Activated CD8-positive, alpha-beta memory T cell treated with anti-CD3 and anti-CD28 coated beads, Interleukin-2, amount 50 U/mL, for 1 hour (primary cell): ENCODE results near the gene UBE2H.

Source experiments
- DNase-seq: peaks from one replicate; pipeline ENCODE4 v3.0.0-alpha.2; 2020; ENCODE audit errors: extremely low read depth

The UBE2H gene

DNA sequence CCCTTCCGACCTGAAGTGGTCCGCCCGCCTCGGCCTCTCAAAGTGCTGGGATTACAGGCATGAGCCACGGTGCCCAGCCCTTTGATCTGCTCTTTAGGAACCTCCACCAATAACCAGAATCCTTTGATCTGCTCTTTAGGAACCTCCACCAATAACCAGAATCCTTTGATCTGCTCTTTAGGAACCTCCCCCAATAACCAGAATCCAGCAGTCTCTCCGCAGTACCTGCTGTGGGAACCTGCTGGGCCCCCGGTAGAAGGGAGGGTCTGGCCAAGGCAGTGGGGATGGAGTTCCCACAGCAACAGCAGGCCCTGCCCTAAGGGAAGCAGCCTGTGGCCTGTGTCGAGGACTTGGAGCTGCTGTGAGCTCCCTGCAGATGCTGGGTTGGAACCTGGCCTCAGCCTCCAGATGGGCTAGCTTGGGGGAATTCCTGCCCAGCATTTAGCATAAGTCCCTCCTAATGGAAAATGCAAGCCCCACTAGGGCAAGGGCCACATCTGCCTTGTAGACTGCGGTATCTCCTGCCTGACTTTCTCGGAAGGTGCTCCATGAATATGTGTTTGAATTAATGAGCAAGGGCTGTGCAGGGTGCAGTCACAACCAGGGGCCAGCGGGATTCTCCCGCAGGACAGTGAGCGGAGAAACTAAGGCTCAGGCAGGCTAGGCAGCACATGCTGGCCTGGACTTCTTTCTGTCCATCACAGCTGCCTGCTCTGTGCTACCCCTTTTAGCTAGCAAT lies 165.8 kb downstream of the UBE2H start:
- DNase-seq, result no peak

DNA sequence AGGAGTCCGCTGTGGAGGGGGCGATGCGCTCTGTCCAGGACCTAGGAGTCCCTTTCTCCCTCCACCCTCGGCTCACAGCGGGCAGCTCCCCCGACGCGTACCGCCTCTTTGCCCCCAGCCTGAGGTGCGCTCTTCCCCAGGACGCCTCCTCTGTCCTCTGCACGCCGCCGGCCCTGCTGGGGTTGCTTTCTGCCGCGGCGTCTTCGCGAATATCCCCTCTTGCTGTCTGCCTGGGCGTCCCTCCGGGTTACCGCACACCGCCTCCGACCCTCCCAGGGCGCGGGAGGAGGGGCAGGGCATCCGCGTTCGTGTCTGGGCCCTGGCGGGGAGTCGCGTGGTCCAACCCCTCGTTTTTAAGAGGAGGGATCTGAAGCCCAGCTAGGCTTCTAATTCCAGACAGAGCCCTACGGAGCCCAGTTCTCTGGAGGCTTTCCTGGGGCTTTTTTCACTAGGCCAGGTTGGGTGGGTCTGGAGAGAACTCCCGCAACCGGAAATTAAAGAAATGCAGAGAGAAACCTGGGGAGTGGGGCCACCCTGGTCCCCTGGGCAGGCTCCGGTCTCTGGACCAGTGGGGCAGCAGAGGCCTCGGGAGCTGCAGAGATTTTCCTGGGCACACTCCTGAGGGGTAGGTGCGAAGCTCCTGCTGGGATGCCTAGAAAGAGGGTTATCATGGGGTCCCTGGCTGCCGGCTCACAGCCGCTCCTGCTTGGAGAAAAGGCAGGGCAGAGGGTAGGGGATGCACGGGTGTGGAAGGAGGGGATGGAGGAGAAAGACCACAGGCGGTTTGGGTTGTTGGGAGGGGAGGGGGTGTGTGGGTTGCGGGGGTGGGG lies 166.9 kb downstream of the UBE2H start:
- no peak for DNase-seq

DNA sequence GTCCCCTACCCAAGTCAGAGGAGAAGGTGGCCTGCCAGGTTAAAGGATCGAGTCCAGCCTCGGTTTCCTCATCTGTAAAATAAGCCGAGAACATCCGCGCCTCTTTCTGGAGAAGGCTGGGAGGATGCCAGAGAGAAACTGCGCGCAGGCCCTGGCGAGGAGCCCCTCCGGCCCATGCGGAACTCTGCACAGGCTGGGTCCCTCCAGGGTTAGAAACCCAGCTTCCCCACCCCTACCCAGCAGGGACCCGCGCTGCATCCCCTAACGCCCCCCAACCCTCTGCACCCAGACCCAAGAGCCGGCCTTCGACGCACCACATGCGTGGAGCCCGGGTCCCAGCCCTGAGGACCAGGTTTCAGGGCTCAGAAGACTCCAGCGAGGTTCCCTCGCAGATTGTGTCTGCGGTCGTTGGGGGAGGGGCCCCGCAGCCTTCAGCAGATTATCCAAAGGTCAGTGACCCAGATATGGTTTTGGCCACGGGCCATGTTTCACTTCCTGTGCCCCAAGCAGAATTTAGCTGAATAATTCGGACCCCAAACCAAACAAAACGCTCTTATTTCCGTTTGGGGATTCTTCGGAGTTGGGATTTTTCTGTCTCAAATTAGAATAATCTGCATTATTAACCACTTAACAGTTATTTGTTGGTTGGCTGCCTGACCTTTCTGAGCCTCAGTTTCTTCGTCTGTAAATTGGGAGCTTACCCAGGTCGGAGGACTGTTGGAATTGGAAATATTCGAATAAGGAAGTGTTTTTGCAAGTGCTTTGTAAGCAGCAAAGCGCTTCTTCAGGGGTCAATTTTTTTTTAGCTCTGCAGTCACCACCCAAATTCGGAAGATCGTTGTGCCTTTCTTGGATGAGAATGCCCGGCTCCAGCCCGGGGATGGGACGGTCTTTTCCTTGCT lies 167.7 kb downstream of the UBE2H start:
- no peak for DNase-seq

DNA sequence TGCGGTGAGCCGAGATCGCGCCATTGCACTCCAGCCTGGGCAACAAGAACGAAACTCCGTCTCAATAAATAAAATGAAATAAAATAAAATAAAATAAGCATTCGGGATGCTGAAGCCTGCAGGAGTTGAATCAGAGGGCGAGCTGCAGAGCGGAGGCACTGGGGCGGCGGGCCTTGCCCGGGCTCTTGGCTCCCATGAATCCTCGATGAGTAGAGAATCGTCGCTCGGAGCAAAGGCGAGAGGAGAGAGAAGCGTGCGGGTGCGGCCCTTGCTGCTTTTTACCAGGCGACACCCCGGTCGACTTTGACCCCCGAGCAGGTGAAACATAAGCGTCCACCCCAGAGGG lies 168.3 kb downstream of the UBE2H start:
- no peak for DNase-seq

DNA sequence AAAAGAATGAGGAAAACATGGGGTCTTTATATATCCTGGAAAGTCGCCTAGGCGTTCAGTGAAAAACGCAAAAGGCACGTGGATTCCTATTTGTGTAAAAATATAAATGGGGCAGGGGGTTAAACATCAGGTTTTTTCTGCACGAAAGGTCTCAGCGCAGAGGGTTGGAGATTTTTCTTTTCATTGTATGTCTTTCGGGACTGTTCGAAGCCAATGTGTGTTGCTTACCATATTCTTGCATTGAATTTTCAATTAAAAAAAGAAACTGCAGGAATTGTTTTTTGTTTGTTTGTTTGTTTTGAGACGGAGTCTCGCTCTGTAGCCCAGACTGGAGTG lies 169.2 kb downstream of the UBE2H start:
- no peak for DNase-seq

DNA sequence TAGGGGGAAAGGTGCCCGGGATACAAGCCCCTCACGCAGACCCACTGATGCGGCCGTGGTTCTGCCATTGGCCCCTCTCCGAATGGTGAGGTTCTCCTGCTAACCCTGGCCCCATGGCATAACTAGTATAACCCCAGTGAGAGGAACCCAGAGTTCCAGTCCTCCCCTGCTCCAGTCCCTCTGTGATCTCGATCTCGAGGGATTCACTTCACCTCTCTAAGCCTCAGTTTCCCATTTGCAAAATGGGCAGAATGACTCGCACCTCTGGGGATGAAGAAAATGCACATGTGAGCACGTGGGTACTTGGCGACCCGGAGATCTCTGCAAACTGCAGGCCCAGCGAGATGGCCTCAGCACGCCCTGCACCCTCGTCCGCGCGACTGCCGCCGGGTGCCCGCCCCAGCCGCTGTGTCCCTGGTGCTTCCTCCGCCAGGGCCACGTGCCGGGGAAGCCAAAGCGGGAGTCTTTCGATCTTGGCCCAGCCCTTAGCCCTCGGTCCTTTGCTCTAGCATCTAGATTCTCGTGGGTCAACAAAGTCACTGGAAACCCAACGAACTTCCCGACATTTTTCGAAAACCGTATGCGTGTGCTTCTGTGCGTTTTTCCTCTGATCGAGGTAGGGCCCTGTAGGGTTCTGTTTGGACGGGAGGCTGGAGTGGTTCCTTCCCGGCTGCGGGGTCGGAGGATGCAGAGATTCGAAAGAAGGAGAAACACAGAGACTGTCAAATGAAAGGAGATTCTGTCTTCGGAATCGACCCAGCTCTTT lies 169.8 kb downstream of the UBE2H start:
- no peak for DNase-seq

DNA sequence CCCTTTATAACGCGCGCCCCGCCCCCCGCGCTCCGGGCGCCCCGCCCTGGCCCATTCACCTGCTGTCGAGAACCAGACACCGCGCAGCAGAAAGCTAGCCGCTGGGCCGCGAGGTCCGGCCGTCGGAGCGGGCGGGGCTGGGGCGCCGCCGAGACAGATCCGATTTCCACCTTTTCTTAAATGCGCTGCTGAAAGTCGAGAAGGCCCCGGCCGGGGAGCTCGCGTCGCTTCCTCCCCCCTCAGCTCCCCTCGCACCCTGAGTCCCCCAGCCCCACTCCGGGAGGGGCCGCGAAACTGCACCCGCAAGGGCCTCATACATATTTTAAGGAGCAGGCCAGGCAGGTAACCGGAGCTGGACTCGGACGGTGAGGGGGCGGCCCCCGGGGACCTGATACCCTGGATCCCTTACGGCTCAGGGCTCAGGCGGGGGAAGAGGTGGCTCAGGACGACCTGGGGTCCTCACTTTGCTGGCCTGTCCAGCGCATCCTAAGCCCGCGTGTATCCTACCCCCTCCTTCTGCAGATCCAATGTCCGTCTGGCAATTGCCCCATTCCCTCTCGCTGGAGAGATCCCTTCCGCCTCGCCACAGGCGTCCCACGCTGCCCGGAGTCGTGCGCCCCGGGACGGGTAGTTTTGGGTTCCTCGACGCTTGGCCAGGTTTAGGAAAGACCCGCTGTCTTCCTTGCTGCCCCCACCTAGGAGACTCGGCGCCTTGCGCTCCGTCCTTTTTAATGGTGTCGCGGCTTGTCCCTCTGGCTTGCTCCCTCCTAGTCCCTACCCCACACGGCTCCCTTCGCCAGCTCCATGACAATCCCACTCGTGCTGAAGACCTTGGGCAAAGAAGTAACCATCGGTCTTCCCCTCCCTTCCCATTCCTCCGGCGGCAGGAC lies 170.6 kb downstream of the UBE2H start:
- no peak for DNase-seq

DNA sequence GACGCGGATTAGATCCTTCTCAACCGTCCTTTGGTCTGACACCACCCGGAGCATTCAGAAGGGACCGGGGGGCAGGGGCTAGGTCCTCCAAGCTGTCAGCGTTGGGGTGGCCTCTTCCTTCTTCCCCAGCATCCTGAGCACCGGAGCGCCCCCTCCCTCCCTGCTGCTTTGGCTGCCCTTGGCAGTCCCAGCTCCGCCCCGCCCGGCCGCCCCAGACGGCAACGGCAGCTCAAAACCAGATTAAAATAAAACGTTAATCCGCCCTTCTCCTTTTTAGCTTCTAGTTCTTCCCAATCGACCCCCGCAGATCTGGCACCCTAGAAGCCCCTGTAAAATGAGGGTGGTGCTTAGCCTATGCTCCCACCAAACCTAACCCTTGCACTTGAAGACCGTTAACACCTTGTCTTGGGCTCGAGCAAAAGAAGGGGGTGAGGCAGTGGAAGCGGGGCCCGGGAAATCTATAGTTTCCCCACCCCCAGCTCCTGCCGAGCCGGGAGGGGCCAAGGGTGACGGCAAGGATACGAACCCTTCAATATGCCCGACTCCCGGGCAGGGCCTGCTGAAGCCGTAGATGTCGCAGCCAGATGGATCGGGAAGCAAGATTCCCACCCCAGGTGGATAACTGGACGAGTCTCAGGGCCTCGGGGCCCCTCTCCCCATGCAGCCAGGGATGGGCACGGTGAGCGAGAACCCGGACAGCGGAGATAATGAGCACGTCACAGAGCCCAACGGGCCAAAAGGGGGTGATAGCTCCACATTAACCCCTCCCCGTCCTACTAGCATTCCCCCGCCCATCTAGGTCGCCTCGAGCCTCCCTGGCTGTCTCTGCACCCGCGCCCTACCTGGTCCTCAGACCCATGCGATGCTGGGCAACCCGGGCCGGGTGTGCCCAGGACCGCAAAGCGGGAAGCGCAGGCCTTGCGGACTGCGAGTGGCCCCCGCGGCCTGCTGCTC lies 171.5 kb downstream of the UBE2H start:
- no peak for DNase-seq
